ENCODE measurements around the gene PRUNE2.
"Not testable (repeated sequence)": the region's sequence is repeated elsewhere in the genome, so short reads cannot be mapped to it uniquely, and the experiment has no call there.

PRUNE2 gene

DNA sequence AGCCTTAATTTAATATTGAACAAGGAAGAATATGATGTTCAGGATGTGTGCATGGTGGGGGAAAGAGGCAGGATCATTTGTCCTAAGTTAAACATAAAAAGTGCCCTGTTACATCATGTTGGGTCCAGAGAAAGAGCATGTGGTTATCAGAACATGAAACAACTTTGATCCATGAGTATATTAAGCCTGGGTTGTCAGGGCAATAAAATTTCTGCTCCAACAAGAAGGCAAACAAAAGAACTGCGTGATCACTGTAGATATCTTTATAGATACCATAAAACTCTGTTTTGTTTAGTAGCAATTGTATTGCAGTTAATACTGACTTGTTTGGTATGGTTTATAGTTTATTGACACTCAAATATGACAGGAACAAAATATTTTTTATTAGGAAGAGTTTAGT, 106.4 kb downstream of the PRUNE2 start:
- no peak for DNase-seq (ENCODE audit: low read depth)

DNA sequence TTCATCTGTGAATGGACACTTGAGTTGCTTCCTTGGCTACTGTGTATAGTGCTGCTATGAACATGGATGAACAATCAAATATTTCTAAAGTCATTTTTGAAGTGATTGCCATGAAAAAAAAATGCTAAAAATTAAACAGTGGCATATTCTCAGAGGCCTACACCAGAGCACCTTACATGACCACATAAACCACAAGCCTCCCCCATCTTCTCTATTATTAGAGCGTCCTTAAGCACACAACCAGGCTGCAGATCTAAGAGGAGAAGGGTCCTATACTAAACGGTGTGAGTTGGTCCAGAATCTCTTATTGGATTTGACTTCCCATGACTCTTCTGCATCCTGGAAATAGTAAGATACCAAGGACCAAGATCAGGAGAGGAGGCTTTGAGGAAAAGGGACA, 107.4 kb downstream of the PRUNE2 start:
- DNase-seq (ENCODE audit: low read depth) = no peak

DNA sequence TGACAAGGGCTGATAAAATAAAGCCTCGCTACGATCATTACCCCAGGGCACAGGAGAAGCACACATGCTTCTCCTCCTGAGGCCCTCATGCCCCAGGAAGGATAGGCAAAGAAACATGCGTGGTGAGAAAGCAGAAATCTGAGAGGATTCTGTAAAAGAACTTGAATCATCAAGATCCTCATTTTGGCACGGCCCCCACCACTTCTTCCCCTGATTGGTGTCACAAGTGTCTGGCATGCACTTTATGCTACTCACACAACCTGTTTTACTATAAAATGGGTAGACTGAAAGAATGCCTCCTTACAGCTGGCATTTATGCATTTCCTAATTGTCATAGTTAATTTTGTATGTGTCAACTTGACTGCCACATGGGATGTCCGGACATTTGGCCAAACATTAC, 109.6 kb downstream of the PRUNE2 start:
- no peak for DNase-seq (ENCODE audit: low read depth)

DNA sequence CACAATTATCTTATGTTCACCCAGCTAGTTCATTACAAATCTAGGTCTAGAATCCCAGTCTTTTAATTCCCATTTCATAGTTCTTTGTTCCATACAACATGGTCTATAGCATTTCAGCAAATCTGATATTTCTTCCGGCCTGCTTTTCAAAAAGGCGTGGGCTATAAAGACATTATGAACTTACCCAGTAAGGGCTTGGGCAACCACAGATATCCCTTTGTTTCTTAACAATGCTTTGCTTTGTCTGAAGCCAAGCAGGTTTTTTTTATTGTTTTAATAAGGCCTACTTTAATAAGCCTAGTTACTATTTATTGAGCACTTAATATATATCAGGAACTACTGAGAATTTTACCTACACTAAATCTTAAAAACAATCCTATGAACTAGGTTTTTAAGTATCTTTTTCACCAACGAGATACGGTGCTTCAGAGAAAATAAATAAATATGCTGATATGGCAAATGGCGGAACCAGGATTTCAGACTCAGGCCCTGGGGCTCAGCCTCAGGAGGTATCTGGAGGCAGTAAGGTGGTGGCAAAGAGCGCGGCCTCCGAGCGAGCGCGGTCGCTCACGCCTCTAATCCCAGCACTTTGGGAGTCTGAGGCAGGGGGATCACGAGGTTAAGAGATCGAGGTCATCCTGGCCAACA, 112.0 kb downstream of the PRUNE2 start:
- DNase-seq (ENCODE audit: low read depth) = no peak

DNA sequence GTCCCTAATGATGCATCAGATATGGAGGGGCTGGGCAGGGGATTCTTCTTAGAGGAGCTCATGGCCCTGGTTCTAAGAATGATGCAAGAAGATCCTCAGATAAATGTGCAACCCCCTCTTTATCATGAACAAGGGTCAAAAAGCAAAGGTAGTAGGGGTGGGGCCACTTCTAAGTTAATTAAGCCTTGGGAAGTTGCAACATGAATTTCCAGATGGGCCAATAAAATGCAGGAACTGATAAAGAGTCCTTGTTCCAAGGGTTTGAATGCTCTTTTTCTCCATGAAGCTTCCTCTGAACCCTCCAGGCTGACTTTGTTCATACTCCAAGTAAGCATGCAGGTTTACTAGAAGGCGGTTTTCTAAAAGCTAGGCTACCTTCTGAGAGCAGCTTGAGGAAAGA, 116.1 kb downstream of the PRUNE2 start:
- no peak for DNase-seq (ENCODE audit: low read depth)

DNA sequence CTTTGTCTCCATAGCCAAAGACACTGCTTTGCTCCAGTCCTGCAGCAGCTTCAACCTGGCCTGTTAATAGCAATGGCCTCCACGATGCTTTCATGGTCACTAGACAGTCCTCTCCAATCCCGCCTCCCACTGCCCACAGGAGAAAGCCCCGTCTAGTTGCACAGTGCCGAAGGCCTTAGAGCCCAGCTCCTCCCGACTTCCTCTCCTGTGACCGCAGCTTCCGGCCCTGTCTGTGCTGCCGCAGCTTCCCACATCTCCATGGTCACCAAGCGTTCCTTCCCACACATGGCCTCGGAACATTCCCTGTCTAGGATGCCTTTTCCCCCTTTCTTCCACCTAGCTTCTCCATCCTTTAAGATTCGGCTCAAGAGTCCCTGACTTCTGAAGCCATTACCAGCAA, 118.2 kb downstream of the PRUNE2 start:
- no peak for DNase-seq (ENCODE audit: low read depth)

DNA sequence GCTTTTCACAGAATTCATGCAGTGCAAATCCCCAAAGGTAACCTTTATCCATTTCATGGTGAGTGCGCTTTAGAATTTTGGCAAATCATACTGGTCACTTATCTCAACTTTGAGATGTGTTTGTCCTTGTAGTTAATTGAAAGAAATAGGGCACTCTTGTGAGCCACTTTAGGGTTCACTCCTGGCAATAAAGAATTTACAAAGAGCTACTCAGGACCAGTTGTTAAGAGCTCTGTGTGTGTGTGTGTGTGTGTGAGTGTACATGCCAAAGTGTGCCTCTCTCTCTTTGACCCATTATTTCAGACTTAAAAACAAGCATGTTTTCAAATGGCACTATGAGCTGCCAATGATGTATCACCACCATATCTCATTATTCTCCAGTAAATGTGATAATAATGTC, 120.4 kb downstream of the PRUNE2 start:
- DNase-seq (ENCODE audit: low read depth) = no peak

DNA sequence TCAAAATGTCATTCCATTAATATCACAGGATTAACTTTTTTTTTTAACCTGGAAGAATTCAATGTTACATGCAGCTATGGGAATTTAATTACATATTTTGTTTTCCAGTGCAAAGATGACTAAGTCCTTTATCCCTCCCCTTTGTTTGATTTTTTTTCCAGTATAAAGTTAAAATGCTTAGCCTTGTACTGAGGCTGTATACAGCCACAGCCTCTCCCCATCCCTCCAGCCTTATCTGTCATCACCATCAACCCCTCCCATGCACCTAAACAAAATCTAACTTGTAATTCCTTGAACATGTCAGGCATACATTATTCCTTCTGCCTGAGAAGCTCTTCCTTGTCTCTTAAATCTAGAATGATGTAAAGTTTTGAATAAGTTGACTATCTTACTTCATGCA, 121.0 kb downstream of the PRUNE2 start:
- no peak for DNase-seq (ENCODE audit: low read depth)

DNA sequence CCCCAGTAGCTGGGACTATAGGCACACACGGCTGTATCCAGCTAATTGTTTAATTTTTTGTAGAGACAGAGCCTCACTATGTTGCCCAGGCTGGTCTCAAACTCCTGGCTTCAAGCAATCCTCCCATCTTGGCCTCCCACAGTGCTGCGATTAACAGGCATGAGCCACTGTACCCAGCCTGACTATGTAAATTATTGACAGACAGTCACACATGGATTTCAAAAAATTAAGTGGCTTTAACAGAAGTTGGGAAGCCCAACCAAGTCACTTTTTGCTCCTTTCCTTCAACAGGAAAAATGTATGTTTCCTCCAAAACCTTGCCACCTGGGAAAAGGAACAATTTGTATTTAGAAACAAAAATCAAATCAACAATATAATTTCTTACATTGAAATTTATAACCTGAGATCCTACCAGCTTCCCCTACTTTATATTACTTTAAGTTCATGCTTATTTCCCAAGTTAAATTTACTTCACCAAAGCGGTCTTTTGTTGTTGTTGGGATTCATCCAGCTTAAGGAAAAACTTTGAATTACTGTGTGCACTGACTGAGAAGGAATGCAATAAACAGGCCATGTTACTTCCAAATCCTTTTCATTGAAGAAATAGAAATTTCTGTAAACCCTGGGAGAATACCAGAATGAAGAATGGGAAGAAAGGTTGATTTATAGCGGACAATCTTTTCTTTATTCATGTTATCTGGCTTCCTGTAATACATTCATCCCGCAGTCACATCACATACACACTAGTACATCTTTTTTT, 133.0 kb downstream of the PRUNE2 start:
- DNase-seq (ENCODE audit: low read depth) = no peak

DNA sequence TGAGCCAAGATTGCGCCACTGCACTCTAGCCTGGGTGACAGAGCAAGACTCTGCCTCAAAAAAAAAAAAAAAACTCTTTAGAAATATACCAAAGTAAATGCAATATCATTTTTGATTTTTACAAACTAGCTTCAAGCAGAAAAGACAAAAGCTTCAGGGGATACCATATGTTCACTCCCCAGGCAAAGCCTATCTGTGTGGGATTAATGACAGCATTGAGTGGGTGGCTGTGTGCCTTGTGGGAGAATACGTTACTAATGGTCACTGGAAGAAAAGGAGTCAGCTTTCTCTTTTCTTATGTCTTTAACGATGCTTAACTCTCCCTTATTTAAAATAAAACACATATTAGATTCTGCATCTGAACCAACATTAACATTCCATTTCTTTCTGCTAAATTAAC, 139.8 kb downstream of the PRUNE2 start:
- DNase-seq (ENCODE audit: low read depth) = no peak

DNA sequence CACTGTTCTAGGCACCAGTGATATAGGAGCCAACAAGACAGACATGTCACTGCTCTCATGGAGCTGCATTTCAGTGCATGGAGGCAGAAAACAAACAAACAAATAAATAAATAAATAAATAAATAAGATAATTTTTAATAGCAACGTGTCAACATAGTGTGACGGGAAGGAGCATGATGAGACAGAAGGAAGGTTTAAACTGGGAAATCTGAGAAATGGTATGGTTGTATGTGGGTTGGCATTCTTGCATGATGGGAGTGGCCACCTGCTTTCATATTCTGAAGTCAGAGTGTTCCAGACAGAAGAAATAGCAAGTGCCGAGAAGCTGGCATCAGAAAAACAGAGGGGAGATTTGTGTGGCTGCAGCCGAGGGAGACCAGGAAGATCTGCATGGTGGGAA, 141.8 kb downstream of the PRUNE2 start, which contains the start of gene PCA3:
Gene PCA3, plus strand, starts transcription at position 301 of the 400 bp plus-strand sequence.
- DNase-seq (ENCODE audit: low read depth) = no peak

DNA sequence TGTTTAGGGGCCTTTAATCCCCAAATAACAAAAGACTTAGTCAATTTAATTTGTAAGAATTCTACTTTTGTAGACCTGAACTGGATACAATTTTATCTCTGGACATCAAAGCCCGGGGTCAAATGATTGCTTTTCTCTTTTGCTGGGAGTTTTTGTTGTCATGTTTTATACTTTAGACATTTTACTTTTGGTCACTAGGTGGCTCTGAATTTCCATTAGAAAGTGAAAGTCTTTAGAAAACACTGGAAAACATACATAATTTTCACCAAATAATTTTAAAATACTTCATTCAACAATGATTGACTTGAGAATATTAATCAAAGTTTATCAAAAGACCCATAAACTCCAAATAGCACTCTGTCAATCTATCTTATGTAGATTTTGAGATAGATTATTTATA, 144.5 kb downstream of the PRUNE2 start:
- no peak for DNase-seq (ENCODE audit: low read depth)

DNA sequence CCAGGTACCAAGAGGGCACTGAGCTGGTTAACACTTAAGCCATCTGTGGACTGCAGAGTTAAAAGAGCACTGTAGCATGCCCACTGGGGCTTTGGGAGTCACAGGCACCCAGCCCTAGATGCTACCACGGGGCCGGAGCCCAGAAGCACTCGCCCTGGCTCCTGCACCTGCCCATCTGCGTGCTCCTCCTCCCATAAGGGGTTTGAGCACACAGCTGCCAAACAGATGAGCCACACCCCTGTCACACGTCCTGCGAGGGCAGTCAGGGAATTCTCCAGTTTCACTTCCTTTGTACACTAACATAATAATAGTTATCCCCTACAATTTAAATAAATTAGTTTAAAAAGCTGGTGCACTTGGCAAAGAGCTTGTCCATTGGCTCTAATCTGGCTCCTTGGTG, 146.2 kb downstream of the PRUNE2 start:
- DNase-seq (ENCODE audit: low read depth) = no peak

DNA sequence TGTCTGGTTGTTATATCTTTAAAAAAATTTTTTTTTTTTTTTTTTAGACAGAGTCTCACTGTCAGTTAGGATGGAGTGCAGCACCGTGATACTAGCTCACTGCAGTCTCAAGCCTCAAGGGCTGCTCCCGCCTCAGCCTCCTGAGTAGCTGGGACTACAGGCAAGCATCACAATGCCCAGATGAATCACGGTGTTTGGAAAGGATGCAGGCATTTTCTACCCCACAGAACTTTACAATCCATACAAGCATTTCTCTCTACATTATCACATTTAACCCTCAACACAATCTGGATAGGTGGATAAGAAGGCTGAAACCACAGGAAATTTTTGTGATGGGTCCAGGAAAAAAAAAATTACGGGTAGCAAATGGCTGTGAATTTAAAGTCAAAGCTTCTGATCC, 147.4 kb downstream of the PRUNE2 start:
- DNase-seq (ENCODE audit: low read depth) = no peak

DNA sequence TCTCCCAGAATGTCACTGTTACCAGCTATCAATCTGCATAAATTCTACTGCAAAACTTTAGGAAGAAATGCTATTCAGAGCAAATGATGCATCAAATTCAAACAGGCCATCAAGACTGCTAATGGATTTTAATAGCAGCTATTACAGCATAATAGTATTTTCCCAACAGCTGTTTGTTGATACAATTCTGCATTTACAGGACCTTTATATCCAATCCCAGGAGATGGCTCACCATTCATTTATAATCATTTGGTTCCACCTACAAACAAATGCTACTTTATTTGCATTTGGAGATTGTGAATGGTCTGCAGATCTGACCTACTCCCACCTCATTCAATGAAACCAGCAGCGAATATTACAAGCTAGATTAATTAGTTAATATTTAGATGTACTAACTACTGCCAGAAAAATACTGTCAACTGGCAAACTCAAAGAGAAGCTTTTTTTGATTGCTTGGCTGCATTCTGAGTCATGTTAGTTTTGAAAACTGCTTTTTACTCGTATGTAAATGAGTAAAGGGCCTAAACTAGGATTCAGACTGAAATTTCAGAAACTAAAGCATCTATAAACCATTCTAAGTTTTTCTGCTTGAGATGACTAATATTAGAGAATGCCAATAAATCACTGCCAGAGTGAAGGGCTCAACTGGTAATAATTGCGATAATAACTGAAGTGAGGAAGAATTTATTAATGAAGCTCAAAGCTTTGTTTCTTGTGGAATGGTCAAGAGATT, 148.8 kb downstream of the PRUNE2 start:
- no peak for DNase-seq (ENCODE audit: low read depth)

DNA sequence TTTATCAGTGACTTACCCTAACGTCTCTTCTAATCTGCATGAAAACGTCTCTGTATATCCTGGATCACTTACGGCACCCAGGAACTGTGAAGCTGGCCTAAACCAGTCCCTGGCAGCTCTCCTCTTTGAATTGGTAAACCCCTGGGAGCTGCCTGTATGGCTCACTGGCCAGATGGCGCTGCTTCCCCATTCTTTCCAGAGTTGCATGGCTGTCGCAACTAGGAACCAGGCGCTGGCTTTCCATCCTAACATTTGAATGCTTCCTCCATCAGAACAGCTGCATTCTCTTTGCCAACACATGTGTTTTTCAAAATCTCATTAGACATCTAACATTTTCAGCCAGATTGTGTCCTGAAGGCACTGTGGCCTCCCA, 149.7 kb downstream of the PRUNE2 start:
- no peak for DNase-seq (ENCODE audit: low read depth)

DNA sequence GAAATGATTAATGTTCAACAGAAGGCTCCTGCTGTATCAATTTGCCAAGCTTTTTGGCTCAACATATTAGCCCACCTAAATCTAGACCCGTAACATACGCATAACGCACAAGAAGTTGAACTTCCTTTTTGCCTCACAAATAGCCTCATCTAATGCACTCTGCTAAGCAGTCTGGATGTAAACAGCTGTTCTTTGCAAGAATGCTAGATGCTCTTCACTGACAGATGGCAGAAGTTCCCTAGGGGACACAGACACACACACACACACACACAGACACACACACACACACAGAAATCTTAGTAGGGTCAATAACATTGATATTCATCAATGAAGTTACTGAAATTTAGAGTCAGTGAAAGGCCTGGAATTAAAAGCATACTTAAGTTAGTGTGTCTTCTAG, 154.9 kb downstream of the PRUNE2 start:
- no peak for DNase-seq (ENCODE audit: low read depth)

DNA sequence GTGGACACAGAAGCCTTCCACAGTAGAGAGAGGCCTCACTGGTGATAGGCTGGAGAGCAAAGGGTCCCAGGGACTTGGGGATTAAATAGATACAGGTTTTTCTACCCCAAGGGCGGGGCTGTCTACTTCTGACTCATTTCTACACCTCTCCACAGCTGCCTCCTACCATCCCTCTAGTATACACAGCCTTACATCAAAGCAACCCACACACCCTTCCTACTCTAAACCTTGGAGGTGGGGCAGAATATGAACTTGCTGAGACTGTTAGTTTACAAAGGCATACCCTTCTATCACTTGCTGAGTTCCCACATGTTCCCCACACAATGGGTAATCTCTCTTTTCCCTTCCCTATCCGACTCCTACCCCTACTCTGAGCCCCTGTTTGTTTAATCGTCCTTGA, 161.6 kb downstream of the PRUNE2 start:
- no peak for DNase-seq (ENCODE audit: low read depth)

DNA sequence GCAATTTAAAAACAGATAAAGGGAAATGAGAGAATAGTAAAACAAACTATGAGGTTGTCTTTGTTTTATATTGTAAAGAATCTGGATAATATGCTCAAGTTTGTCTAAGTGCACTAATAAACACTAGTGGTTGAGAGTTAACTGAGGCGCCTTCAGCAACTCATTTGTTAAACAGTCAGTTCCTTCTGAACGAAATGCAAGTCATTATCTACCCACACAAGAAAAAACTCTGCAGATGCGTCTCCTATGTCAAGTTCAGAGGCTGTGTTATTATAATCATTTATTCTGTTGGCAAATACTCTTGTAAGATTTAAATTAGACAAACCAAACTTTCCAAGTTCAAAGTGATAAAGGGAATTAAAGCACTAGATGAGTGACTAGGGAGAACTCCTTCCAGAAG, 162.0 kb downstream of the PRUNE2 start:
- DNase-seq (ENCODE audit: low read depth) = no peak

DNA sequence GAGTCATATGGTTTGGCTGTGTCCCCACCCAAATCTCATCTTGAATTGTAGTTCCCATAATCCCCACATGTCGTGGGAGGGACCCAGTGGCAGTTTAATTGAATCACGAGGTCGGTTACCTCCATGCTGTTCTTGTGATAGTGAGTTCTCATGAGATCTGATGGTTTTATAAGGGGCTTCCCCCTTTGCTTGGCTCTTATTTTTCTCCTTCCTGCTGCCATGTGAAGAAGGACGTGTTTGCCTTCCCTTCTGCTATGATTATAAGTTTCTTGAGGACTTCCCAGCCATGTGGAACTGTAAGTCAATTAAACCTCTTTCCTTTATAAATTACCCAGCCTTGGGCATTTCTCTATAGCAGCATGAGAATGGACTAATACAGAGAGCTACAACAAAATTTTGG, 163.0 kb downstream of the PRUNE2 start:
- DNase-seq (ENCODE audit: low read depth) = not testable (repeated sequence)

DNA sequence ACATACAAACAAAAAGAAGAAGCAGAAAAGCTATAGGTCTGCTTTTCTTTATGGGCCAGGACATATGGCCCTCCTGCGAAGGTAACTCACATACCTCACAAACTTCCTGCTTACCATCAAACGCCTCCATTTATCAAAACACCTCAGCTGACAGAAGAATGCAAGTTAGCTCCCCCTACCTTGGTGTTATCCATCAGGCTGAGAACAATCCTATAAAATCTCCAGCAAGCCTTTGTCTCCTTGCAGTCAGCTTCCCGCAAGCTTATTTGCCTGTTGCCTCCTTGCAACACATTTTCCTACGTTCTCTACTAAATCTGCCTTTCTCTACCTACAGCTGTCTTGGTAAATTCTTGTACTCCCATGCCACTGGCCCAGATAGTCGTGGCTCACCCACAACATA, 164.4 kb downstream of the PRUNE2 start:
- no peak for DNase-seq (ENCODE audit: low read depth)

DNA sequence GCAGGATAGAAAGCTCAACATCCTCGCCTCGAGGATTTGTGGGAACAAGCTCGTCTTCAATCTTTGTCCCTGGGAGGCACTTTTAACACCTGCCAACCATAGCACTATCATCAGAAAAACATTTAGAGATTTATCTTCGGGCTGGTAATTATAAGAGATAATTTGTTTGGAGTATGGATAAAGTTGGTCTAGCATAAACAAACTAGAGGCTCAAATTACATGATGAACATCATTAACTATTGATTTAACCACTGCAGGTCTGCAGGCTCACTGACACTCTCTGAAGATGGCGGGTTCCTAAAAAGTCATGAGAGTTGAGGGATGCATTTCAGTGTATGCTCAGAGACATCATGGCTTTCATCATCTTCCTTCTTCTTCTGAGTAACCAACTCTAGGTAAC, 167.5 kb downstream of the PRUNE2 start:
- DNase-seq (ENCODE audit: low read depth) = no peak
